Skeletal muscle cell (primary cell): Measurements from ENCODE around the gene ITGB3.
"Not testable (repeated sequence)": the region's sequence is repeated elsewhere in the genome, so short reads cannot be mapped to it uniquely, and the experiment has no call there.

ENCODE experiments used
- DNase-seq: peaks from one replicate; pipeline ENCODE4 v3.0.0-alpha.2; 2010; ENCODE audit warnings: low read depth
- H3K4me3 ChIP-seq: 2 replicates; pipeline ENCODE4 v1.5.1; 2011; ENCODE audit warnings: low read depth, mild to moderate bottlenecking, control low read depth, low read length, moderate library complexity

ITGB3 gene

DNA sequence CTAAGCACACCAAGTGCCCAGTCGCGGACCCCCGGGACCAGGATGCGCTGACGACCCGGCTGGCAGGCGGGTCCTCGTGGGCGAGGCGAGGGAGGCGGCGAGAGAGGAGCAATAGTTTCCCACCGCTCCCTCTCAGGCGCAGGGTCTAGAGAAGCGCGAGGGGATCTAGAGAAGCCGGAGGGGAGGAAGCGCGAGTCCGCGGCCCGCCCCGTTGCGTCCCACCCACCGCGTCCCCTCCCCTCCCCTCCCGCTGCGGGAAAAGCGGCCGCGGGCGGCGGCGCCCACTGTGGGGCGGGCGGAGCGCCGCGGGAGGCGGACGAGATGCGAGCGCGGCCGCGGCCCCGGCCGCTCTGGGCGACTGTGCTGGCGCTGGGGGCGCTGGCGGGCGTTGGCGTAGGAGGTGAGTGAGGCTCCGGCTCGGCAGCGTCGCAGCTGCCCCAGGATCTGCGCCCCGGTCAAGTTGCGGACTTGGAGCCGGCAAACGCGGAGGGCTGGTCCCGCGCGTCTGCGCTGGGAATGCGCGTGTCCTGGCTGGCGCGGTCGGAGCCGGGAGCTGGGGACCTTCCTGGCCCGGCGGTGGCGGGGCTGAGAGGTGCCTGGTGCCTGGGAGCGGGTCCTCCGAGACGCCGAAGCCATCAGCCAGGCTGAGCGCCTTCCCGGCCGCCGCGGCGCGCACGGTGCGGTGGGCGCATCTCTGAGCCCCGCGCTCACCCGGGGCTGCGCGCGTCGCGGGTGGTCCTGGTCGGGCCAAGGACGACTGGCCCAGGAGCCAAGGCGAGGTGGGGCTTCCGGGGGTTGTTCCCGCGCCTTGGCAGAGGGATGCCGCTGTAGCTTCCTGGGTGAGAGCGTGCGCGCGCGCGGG lies at the start of gene ITGB3:
Gene ITGB3, plus strand, starts transcription at position 287 of the 862 bp plus-strand sequence. Its CDS starts 35 bp downstream, at position 322.
- H3K4me3 ChIP-seq = peak within 1 kb of the TSS; percentile 79
- no peak for DNase-seq

DNA sequence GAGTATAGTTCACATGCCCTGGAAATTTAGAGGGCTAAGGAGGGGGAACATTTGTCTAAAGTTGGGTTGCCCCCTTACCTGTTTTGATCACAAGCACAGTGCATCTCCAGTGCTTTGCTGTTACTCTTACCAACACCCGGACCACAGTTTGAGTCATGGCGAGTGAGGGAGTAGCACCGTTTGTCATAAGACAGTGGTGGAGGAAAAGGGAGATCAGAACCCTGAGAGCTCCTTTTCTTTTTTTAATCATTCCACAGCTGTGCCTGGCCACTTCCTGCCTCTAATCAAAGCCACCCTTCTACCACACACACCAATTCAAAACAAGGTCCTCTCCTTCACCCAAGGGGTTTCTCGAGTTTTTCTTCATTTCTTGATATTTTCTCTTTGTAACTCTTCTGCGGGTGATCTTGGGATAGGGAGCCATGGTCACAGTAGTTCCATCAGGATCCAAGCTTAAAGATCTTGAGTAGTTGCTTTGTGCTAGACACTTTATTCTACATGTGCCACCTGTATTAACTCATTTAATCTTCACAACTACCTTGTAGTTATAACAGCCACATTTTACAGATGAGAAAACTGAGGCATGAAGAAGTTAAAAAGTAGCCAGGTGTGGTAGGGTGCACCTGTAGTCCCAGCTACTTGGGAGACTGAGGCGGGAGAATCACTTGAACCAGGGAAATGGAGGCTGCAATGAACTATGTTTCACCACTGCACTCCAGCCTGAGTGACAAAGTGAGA lies 49.5 kb upstream of the ITGB3 start:
- no peak overlapping the region for H3K4me3 ChIP-seq
- DNase-seq = no peak

DNA sequence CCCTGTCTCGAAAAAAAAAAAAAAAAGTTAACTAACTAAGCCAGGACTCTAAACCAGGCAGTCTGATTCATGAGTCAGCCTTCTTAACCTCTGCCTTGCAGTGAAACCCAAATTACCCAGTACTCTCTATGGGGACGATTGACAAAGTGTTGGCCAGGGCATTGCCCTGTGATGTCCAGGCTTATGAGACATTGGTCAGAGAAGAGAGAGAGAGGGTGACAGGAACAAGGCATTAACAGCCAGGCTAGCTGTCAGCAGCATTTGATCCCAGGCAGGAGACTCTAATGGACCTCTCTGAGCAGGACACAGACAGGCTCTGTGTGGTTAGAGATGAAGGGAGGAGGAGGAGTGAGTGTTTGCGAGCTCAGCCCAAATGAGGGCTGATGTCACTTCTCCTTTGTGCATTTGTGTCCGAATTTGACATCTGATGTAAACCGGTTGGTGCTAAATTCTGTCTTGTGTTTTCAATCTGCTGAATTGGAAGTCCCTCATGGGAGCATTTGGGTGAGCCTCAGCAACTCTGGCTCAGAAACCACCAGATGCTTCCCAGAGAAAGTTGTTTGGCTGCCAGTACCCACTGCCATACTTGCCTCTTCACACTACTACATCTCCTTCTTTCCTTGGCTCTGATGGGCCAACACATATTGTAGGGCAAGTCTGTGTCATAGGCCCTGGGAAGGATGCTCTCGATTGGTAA lies 48.8 kb upstream of the ITGB3 start:
- no peak overlapping the region for H3K4me3 ChIP-seq
- DNase-seq = no peak

DNA sequence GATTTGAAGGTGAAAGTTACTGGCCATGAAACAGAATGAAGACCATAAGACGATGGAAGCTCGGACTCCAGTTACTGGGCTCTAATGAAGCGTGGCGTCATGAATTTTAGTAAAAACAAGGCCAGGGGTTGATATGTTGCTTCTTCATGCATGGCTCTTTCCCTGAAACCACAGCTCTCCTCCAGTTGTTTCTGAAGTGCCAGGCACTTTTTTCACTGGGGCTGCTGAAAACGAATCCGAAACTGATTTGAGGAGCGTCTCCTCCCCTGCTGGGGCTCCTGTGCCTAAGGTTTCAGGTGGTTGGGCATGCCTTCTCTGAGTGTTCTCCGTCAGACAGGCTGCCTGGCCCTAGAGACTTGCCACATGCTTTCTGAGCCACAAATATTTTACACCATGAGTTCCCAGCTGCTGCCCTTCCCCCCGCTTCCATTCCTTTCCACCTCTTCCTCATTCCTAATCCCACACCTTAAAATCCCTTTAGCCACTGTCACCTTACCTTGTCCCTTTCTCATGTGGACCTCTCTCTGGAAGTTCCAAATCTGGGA lies 48.1 kb upstream of the ITGB3 start:
- H3K4me3 ChIP-seq = no peak overlapping the region
- peak; percentile 73 for DNase-seq

DNA sequence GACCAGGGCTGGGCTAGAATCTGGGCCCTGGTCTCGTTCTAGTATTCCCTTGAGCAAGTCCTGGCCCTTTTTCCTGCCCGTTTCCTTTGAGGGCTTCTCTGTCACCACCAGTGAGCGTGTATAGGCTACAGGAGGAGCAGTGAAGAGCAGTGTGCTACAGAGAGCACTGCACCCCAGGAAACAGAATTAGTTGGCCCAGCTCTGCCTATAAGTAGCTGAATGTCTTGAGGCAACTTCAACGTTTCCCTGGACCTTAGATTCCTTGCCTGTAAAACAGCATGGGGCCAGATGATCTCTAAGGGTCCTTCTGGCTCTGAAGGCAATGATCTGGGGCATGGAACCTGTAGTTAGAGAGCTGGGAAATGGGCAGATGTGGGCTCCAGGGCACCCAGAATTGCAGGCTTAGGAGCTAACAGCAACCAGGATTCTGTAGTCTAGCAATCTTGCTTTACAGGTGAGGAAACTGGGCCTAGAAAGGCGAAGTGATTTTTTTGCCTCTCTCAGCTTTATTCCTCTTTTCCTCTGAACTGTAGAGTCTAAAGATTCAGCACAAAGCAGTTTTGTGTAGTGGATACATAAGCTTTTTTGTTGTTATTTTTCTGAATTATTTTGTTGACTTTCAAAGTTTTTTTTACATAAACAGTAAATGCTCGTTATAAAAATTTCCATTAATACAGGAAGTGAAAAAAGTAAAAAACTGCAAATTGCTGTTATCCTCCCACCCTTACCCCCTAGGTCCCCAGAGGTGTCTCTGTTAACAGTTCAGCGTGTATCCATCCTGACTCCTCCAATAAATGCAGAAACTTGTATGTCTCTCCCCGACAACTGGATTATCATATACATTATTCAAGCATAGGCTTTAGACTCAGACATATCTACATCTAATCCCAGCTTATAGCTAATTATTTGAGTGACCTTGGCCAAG lies 46.2 kb upstream of the ITGB3 start:
- no peak overlapping the region for H3K4me3 ChIP-seq
- DNase-seq = no peak

DNA sequence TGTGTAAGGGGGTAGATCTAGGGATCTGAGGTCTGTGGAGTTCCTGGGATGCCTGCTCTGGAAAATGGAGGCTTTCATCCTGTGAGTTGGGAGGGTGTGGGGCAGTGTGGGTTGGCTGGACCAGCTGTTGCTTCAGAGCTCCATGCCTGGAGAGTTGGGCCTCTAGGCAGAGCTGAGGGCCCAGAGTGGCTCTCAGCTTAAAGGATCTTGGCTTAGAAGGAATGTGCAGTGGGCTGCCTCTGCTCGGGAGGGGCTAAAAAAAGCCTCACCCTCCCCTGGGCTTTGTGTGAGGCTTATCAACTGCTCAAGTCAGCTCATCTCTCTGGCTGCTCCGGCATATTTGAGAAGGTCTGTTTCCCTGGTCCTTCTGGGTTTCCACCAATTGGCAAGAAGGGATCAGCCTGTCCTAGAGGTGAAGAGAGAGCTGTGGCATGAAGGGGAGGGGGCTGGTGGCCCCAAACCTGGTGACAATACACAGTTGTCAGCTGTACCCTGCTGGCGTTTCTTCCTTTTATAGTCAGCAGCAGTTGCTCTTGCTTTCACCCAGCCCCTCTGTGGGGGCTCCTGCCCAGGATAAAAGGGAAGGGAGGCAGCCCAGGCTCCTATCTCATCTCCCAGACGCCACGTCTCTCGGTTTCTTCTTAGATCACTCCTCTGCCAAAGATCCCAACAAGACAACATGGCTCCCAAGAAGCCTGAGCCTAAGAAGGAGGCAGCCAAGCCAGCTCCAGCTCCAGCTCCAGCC lies 44.7 kb upstream of the ITGB3 start, which contains the start of gene MYL4:
Gene MYL4, plus strand, starts transcription at position 605 of the 745 bp plus-strand sequence. Its CDS starts 75 bp downstream, at position 680.
- DNase-seq = no peak
- H3K4me3 ChIP-seq = peak within 1 kb of the TSS; percentile 28

DNA sequence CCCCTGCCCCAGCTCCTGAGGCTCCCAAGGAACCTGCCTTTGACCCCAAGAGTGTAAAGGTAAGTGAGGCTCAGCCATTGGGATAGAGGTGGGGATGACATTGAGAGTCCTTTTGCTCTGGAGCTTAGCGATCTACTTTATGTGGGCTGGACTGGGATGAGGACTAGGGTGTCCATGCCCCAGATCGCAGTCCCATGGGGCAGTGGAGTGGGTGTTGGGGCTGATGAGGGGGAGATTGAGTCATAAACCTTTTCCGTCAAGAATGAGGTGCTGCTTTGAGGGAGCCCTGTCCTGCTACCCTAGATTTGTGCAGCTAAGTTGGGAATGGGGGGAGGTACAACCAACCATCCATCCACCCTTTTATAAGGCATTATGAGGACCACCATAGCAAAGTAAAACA lies 44.1 kb upstream of the ITGB3 start:
- DNase-seq = no peak
- H3K4me3 ChIP-seq = peak overlapping the region; percentile 28

DNA sequence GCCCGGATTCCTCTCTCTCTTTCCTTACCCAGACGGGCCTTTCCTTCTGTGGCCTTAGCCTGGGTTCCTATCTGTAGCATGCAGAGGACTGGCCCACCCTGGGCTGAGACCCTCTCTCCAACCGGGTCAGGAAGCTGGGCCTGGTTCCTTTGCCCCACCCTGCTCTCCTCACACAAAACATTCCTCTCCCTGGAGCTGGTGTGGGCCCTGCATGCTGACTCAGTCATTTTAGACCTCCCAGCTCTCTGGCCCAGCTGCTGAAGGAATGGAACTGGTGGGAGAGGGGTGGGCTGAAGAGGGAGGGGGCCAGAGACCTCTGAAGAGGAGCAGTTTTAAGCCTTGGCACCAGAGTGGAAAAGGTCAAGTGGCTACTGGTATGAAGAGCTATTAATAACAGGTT lies 43.5 kb upstream of the ITGB3 start:
- peak overlapping the region; percentile 28 for H3K4me3 ChIP-seq
- no peak for DNase-seq

DNA sequence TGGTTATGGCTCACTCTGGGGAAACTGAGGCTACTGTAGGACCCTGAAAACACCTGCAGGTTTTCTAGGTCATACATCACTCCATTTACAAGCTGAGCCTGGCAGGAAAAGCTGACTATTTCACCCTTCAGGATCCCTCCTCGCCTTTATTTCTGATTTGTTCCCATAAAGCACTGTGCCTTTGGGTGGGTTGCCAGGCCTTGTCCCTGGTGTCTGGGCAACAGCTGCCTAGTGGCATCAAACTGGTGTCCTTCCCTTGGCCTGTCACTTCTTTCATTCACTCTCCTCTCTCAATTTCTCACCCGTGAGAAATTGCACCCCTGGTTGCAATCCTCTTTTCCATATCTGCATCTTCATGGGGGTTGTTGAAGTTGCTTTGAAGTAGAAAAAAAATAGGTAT lies 42.8 kb upstream of the ITGB3 start:
- H3K4me3 ChIP-seq = peak overlapping the region; percentile 28
- no peak for DNase-seq

DNA sequence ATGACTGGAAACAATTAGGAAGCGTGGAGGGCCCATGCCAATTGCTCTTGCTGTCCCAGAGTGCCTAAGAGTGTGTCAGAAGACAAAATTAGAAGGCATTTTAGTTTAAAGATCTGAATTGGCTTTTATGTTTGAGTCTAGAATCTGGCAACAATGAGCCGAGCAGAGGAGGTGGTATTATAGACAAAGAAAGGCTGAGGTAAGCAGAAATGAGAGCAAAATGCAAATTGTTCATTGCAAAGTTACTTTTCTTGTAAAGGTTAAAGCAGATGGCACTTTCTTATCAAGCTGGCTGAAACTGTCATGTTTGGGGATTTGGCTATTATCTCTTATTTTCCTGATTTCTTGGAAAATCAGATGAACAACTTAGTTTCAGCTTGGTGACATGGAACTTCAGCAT lies 41.2 kb upstream of the ITGB3 start:
- no peak overlapping the region for H3K4me3 ChIP-seq

DNA sequence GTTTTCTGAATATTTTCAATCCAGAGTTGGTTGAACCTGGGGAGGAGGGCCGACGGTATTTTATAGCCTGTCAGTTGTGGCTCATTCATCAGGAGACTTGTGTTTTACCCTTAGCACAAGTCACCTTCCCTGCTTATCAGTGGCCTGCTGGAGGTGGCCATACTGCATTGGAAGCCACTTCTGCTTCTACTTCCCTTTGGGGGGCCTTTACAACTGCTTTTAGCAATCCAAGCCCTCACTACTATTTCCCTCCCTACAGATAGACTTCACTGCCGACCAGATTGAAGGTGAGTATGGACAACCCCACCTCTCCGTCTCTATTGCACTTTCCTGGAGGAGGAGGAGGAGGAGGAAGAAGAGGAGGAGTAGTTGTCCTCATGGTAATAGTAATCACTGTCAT lies 40.1 kb upstream of the ITGB3 start:
- DNase-seq = no peak
- no peak overlapping the region for H3K4me3 ChIP-seq

More for the DNA sequence above, 41.2 kb upstream of the ITGB3 start:
- no peak for DNase-seq

DNA sequence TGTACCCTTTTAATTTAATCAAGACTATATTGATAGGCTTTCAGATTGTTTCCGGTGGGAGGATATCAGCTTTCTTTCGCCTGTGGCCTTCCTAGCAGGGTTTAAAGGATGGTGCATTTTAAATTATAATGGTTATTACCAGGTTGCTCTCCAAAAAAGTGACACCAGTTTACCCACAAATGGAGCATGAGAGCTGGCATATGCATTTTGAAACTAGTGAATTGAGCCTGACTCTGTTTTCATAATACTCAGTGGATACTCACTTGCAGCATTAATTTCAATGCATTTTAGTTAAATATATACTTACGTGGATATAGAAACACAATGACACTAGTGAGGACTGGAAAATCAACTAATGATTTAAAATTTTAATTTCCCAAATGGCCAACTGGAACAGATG lies 38.7 kb upstream of the ITGB3 start:
- H3K4me3 ChIP-seq = no peak overlapping the region
- no peak for DNase-seq

DNA sequence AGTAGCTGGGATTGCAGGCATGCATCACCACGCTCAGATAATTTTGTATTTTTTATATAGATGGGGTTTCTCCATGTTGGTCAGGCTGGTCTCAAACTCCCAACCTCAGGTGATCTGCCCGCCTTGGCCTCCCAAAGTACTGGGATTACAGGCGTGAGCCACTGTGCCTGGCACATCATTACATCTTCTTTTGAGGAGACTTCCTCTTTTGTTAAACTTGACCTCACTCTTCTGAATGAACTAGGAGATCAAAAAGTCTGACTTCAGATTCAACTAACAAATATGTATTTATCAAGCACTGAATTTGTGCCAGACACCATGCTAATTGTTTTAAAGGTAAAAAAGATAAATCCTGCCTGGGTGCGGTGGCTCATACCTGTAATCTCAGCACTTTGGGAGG lies 36.8 kb upstream of the ITGB3 start:
- not testable (repeated sequence) for DNase-seq, H3K4me3 ChIP-seq

DNA sequence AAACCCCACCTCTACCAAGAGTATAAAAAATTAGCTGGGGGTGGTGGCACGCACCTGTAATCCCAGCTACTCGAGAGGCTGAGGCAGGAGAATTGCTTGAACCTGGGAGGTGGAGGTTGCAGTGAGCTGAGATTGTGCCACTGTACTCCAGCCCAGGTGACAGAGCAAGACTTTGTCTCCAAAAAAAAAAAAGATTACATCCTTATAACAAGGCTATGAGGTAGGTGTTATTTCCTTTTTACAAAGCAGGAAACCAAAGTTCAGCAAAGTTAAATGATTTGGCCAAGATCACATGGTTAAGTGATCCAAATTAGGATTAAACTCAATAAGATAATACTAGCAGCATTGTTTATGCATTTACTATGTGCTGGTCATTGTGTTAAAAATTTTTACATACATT lies 36.3 kb upstream of the ITGB3 start:
- DNase-seq, H3K4me3 ChIP-seq: not testable (repeated sequence)

DNA sequence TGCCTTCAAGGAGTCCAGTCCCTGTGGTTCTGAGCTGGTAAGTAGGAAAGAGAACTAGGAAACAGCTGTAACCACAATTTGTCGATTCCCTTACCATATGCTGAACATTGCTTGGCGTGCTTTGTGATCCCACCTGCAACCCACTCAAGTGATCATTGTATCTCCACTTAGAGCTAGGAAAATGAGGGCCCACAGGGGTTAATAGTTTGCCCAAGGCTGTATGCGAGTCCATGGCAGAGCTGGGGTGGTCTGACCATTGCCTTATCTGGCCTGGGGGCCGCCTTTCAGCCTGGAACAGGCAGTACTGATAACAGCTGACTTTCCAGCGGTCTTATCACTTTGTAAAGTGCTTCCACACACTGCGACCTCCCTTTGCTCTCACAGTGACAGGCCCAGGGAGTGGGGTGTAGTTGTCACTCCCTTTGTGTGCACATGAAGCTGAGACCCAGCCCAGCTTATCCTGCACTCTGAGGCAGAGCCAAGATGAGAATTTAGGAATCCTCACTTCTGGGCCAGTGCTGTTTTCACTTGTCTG lies 34.7 kb upstream of the ITGB3 start:
- H3K4me3 ChIP-seq = no peak overlapping the region

DNA sequence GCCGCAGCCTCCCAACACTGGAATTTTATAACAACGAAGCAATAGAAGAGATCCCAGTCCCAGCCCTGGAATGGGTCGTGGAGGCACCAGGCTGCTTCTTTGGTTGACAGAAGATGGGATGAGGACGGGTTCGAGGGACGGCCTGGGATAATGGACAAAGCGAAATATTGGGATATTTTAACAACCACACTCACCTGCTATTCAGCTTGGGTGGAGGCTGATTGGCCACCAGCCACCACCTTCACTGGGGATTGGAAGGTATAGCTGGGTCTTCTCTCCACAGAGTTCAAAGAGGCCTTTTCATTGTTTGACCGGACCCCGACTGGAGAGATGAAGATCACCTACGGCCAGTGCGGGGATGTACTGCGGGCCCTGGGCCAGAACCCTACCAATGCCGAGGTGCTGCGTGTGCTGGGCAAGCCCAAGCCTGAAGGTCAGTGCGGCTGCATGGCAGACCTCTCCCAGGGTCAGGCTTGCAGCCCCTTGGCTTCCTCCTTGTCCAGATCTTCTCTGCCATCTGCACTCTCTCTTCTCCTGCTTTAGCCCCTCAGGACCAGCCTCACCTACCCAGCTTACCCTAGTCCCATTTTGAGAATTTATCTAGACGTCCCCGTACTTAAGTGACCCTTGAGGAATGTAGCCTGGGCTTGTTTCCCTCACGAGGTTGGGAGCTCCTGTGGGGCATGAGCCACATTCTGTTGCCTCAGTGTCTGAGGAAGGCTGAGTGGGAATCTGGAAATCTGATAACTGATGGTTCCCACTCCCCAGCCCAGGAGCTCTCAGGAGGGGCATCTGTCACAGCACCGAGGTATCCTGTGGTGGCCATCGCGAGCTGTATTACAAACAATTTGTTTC lies 33.8 kb upstream of the ITGB3 start:
- H3K4me3 ChIP-seq = no peak overlapping the region
- no peak for DNase-seq

More for the DNA sequence above, 34.7 kb upstream of the ITGB3 start:
- no peak for DNase-seq

DNA sequence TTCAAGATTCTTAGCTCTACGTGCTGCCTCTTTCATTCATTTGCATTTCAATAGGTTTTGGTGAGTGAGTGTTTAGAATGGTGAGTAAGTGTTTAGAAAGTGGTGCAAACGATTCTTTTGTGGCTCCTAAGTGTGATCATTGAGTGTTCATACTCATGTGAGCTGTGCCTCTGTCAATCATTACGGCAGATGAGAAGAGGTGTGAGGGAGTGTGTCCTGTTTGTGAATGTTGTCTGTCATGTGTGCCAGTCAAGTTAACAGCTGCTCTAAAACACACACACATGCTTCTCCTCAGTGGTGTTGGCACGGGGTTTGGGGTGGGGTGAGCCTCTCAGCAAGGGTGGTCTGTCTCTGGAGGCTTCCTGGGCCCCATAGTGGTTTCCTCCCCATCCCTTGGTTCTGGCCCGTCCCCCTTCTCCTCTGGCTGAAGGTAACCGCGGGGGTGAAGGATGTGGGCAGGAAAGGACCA lies 33.1 kb upstream of the ITGB3 start:
- DNase-seq = no peak

More for the DNA sequence above, 33.1 kb upstream of the ITGB3 start:
- no peak overlapping the region for H3K4me3 ChIP-seq
